ES-I3 (cell line): ENCODE data around the gene GNB1L.

Experiments
- H3K36me3 ChIP-seq: 2 replicates; pipeline ENCODE4 v1.6.1; 2013; ENCODE audit warnings: mild to moderate bottlenecking, low read length, control low read depth, moderate library complexity; ENCODE audit not compliant: insufficient read depth
- H3K4me1 ChIP-seq: 2 replicates; pipeline ENCODE4 v1.6.1; 2013; ENCODE audit warnings: mild to moderate bottlenecking, control low read depth, low read length; ENCODE audit not compliant: insufficient read depth
- H3K9ac ChIP-seq: 2 replicates; pipeline ENCODE4 v1.6.1; 2013; ENCODE audit warnings: low read depth, mild to moderate bottlenecking, low read length, moderate library complexity
- H3K9me3 ChIP-seq: 2 replicates; pipeline ENCODE4 v1.6.1; 2013; ENCODE audit warnings: mild to moderate bottlenecking, low read length, moderate library complexity; ENCODE audit not compliant: control insufficient read depth, insufficient read depth

Gene GNB1L

GRCh38 chr22:19751497-19752245 lies 103.0 kb downstream of the GNB1L start:
- Histone ChIP-seq H3K36me3 (no peaks in the 10 kb centered on the region), H3K4me1 (no peaks in the 10 kb centered on the region; the same call in 1 of the 2 replicates), H3K9me3 (no peaks in the 10 kb centered on the region), H3K9ac (no peak overlapping the region)

GRCh38 chr22:19750507-19751490 lies 103.9 kb downstream of the GNB1L start:
- H3K9me3 ChIP-seq = no peaks in the 10 kb centered on the region
- no peak overlapping the region for H3K9ac ChIP-seq
- H3K4me1 ChIP-seq = peaks cover 3% of the 10 kb centered on the region; the same call in 1 of the 2 replicates
- no peaks in the 10 kb centered on the region for H3K36me3 ChIP-seq

DNA sequence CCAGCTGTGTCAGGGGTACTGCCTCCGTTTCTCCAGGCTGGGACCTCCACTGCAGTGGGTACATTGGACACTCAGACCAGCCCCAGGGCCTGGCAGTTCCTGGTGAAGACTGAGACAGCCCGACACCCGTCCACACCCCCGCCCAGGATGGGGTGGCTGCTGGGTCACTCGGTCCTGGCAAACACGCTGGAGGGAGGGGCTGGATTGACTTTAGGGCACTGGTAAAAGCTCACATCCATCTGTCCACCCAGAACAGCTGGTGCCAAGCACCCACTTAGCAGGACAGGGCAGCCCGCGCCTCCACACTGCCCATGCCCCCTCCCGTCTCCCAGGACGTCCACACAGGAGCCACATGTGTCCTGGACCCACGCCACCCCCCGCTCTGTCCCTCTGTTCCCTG lies 104.8 kb downstream of the GNB1L start:
- no peak overlapping the region for H3K9ac ChIP-seq
- H3K36me3 ChIP-seq = no peaks in the 10 kb centered on the region
- peaks cover 7% of the 10 kb centered on the region; the same call in 1 of the 2 replicates for H3K4me1 ChIP-seq
- no peaks in the 10 kb centered on the region for H3K9me3 ChIP-seq

GRCh38 chr22:19748991-19749664 lies 105.5 kb downstream of the GNB1L start:
- H3K9me3 ChIP-seq = no peaks in the 10 kb centered on the region
- no peak overlapping the region for H3K9ac ChIP-seq
- H3K36me3 ChIP-seq = no peaks in the 10 kb centered on the region
- peaks cover 7% of the 10 kb centered on the region; the same call in 1 of the 2 replicates for H3K4me1 ChIP-seq

- Histone ChIP-seq H3K9me3 (no peaks in the 10 kb centered on the region), H3K9ac (no peak overlapping the region), H3K36me3 (no peaks in the 10 kb centered on the region), H3K4me1 (peaks cover 7% of the 10 kb centered on the region; the same call in 1 of the 2 replicates)
These were observed 106.5 kb downstream of the GNB1L start for GRCh38 chr22:19748139-19748538.

- Histone ChIP-seq H3K9me3 (no peaks in the 10 kb centered on the region), H3K36me3 (no peaks in the 10 kb centered on the region), H3K4me1 (peaks cover 7% of the 10 kb centered on the region; the same call in 1 of the 2 replicates), H3K9ac (no peak overlapping the region)
These were observed 107.1 kb downstream of the GNB1L start for GRCh38 chr22:19747551-19747950.

DNA sequence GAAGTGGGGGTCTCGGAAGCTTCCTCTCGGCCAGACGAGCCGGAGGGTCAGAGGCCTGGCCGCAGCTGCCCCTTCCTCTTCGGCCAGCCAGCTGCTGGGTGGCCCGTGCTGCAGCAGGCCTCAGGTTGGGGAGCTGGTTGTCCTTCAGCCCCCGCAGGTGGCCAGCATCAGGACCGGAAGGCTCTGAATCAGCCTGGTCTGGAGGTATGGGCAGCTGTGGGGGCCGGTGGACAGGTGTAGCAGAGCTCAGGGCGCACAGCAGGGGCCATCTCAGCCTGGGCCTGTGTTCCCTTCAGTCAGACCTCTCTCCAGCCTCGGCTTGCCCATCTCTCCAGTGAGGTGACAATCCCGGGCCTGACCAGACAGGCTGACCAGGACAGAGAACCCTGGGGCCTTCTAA lies 107.9 kb downstream of the GNB1L start:
- Histone ChIP-seq H3K9me3 (no peaks in the 10 kb centered on the region), H3K4me1 (peaks cover 7% of the 10 kb centered on the region; the same call in 1 of the 2 replicates), H3K36me3 (no peaks in the 10 kb centered on the region), H3K9ac (no peak overlapping the region)

GRCh38 chr22:19745155-19746101 lies 109.2 kb downstream of the GNB1L start:
- Histone ChIP-seq H3K9ac (no peak overlapping the region), H3K9me3 (no peaks in the 10 kb centered on the region), H3K4me1 (peaks cover 7% of the 10 kb centered on the region; the same call in 1 of the 2 replicates), H3K36me3 (no peaks in the 10 kb centered on the region)

DNA sequence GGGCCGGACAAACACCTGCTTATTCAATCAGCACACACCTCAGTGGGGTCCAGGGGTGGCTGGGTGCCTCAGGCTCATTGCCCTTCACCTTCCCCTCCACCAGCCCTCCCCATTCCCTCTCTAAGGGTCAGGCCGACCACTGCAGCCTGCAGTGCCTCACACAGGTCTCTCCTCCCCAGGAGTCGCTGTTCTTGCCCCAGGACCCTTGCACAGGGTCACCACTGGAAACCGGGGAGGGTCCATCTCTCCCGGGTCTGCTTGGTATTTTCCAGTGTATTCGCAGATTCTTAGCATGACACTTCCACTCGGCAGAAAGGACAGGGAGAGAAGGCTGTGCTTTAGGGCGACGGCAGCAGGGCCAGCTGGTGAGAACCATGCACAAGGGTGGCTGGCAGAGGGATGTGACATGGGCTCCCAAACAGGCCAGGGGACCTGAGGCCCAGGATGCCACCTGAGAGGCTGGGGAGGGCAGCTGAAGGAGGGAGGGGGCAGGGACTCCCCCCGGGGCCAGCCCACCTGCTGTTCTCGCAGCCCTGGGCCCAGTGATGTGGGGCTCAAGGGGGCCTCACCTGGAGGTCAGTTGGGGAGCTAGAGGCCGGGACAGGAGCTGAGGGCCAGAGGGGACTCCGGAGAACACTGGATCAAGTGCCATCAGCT lies 110.2 kb downstream of the GNB1L start:
- H3K4me1 ChIP-seq = peaks cover 7% of the 10 kb centered on the region; the same call in 1 of the 2 replicates
- H3K9ac ChIP-seq = no peak overlapping the region
- no peaks in the 10 kb centered on the region for H3K36me3 ChIP-seq
- H3K9me3 ChIP-seq = no peaks in the 10 kb centered on the region

GRCh38 chr22:19743651-19744050 lies 111.0 kb downstream of the GNB1L start:
- Histone ChIP-seq H3K36me3 (no peaks in the 10 kb centered on the region), H3K4me1 (peaks cover 10% of the 10 kb centered on the region; the same call in 1 of the 2 replicates), H3K9ac (no peak overlapping the region), H3K9me3 (no peaks in the 10 kb centered on the region)

DNA sequence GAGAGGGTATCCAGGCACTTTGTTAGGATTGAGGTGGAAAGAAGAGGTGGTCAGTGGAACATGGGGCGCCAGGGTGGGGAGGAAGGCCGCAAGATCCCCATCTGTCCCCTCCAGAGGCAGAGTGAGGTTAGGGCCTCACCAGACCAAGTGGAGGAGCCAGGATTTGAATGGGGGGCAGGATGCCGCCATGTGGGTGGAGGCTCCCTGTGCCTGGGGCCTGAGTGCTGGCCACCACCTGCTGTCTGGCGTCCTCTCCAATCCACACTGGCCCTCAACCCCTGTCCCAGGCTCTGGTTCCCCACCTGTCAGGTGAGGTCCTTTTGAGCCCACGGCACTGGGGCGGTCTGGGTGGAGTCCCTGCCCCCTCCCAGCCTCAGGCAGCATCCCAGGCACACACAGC lies 111.6 kb downstream of the GNB1L start:
- no peaks in the 10 kb centered on the region for H3K36me3 ChIP-seq
- H3K4me1 ChIP-seq = peaks cover 15% of the 10 kb centered on the region; the same call in 1 of the 2 replicates
- no peaks in the 10 kb centered on the region for H3K9me3 ChIP-seq
- no peak overlapping the region for H3K9ac ChIP-seq

- Histone ChIP-seq H3K9ac (no peak overlapping the region), H3K9me3 (no peaks in the 10 kb centered on the region), H3K4me1 (peaks cover 15% of the 10 kb centered on the region; the same call in 1 of the 2 replicates), H3K36me3 (no peaks in the 10 kb centered on the region)
These were observed 112.3 kb downstream of the GNB1L start for GRCh38 chr22:19742160-19743066.
